Stimulated activated CD8-positive, alpha-beta memory T cell treated with anti-CD3 and anti-CD28 coated beads, Interleukin-7, amount 100 ng/mL, for 1 hour (primary cell): ENCODE measurements around the gene DMRTB1.

Experiments used
- DNase-seq, 2 donors: peaks; one replicate each; pipeline ENCODE4 v3.0.0-alpha.2; 2020; ENCODE audit warnings: low read depth in 2 of 2

Gene DMRTB1

DNA sequence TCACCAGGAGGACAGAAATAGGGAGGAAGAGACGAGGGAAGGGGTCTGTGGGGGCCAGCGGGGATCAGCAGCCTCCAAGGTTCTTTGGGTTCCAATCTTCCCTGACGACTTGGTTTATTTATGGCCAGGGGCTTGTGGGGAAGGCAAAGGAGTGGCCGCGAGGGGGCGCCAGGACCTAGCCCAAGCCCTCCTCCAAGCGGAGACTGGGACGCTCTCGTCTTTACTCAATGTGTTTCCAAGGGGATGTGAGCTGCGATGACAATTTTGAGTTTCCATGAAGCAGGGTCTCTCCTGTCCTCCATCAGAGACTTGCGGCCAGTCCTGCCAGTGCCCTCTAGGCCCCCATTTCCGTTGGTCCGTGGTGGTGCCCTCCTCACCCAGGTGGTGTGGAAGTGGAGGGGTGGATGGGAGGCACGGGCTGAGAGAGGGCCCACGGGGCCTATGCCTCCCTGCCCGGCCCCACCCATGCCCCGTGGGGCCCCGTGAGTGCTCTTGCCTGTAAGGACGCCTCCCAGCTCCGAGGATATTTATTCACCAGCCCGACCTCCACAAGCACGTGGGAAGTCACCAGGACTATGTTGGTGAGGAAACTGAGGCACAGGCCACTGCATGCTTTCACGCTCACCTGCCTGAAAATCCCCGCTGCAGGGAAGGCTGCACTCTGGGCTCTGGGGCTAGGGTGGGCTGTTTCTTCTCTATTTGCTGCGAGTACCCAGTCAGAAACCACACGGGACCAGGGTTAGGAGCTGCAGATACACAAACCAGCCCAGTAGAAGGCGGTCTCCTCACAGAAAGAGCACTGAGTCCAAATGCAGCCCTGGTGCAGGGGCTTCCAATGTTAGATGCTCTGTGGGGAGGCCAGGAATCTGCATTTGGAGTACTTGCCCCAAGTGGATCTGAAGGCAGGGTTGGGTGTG is 26.5 kb downstream of the DMRTB1 start:
- peak; percentile 25 to 28 for DNase-seq

DNA sequence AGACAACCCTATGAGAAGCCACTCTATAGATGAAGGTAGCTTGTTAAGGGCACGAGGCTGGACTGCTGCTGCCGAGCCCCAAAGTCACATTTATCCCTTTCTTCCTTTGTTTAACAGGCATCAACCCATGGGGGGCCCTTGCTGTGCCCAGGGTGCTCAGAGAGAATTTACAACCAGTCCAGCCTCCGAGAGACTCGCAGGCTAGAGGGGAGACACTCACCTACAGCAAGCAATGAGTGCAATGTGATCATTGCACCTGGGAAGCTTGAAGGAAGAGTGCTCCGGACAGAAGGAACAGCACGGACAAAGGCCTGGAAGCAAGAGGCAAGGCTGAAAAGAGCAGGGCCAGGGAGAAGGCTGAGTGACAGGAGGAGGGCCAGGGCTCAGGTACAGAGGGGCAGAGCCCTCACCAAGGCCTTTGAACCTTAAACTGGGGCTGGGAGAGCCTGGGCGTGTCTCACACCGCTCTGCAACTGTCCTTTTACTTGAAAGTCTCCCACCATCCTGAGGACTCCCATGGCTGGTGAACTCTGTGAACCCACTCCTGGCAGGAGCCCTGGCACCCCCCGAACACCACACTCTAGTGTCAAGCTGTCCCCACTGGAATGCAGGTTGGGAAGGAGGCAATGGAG is 27.3 kb downstream of the DMRTB1 start:
- DNase-seq, result no peak

DNA sequence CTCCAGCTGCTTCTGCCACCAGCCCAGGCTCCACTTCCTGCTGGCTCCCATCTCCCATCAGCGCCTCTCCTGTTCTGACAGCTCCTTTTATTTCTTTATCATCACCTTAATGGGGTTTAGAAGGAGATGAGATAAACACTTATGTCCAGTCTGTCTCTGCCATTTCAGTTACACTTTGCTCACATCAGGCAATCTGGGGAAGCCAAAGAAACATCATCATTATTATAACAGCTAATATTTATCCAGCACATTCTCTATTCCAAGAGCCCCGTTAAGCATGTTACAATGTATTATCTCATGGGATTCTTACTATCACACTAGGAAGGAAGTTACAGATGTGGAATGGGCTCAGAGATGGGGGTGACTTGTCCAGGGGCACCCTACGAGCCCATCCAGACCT is 31.2 kb downstream of the DMRTB1 start:
- DNase-seq, result no peak

GRCh38 chr1:53495633-53496345 is 36.6 kb downstream of the DMRTB1 start:
- no peak for DNase-seq

DNA sequence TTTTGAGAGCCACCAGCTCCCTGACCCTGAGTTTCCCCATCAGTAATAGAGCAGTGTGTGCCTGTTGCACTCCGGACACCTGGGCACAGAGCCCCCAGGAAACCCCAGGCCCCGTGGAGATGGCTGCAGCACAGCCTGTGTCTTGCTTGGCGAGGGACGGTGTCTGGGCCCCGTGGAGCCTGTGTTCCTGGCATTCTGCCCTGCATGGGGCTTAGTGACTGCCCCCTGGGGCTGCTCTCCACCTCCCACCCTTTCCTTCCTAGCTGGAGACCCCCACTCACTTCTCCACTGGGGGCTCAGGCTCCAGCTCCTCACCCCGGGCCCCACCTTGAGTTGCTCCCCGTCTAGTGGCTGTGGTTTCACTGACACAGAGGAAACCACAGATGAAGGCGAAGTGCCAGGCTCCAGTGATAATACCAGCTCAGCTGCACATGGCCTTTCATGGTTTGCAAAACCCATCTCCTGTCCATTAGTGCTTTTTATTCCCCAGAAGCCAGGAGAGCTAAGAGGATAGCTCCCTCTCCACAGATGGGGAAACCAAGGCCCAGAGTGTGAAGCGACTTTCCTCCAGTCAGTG is 39.4 kb downstream of the DMRTB1 start:
- no peak for DNase-seq

DNA sequence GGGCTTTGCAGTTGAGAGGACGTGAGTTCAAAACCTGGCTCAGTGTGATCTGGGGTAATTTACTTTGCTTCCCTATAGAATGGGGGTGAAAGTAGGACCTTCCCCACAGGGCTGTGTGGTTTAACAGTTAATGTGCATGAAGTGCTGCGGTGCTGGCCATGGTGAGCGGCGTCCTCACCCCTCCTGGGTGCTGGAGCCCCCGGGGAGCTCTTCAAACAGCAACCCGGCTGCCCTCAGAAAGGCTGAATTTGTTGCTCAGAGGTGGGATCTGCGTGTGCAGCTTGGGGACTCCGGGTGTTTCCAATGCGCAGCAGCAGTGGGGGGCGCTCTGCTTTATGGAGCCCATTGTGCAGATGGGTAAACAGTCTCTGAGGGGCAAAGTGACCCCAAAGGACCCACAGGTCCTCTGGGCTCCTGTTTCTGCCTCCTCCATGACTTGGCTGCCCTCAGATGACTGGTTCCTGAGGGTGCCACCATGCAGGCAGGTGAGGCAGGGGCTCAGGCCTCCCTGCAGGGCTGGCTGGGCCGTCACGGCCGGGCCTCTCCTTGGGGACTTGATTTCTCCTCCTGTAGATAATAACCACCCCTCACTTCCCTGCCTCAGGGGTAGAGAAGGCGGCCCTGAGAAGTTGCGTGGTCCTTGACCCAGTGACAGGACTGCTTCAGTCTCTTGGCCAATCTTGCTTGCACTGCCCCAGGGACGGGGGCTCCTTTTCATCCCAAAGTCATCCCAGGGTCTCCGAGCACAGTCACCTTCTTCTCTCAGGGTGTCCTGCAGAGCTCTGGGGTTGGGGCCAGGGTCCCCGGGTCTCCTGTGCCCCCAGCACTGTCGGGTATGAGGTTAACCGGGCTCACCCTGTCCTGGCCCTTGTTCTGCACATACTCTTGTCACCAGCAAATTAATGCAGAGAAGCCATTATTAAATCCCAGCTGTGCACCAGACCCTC is 40.3 kb downstream of the DMRTB1 start:
- no peak for DNase-seq

GRCh38 chr1:53500204-53501064 is 41.2 kb downstream of the DMRTB1 start:
- DNase-seq, result no peak

DNA sequence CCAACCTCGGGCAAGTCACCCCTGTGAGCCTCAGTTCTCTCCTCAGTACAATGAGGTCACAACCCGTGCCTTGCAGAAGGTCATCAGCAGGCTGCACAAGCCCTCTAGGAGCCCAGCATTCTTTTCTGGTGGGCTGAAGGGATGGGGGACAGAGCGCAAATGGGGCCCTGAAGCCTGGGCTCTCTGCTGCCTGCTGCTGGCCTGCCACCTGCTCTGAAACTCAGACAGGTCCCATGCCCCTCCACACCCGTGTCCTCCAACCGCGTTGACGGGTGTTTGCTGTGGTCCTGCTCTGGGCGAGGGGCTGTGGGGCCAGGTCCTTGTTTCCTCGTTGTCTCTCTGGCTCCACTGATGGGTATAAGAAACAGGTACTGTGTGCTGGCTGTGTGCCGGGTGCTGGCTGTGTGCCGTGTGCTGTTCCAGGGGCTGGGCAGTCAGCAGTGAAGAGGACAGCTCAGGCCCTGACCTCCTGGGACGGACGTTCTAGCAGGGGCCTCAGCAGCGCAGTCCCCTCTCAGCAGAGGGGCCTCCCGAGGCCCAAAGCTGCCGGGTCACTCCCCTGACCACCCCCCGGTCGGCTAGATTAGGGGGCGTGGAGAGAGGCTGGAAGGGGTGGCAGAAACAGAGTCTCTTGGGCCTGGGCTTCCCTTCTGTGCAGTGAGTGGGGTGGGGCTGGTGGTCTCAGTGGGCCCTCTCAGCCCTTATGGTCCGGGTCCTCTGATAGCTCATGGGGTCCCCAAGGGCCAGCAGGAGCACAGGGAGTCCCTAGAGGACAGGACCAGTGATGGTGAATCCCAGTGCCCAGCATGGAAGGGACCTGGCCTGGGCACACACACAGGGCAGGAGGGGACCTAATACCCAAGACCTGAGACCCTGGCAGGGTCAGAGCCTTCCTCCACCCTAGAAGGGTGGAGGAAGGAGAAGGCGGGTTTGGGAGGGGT is 42.1 kb downstream of the DMRTB1 start:
- DNase-seq, result no peak

GRCh38 chr1:53502641-53503432 is 43.6 kb downstream of the DMRTB1 start:
- DNase-seq, result no peak

- DNase-seq, result no peak
Measured at GRCh38 chr1:53503433-53504217, 44.4 kb downstream of the DMRTB1 start.

- DNase-seq, result no peak
Measured at GRCh38 chr1:53504901-53505300, 45.7 kb downstream of the DMRTB1 start.

GRCh38 chr1:53505401-53505800 is 46.2 kb downstream of the DMRTB1 start:
- DNase-seq, result no peak

DNA sequence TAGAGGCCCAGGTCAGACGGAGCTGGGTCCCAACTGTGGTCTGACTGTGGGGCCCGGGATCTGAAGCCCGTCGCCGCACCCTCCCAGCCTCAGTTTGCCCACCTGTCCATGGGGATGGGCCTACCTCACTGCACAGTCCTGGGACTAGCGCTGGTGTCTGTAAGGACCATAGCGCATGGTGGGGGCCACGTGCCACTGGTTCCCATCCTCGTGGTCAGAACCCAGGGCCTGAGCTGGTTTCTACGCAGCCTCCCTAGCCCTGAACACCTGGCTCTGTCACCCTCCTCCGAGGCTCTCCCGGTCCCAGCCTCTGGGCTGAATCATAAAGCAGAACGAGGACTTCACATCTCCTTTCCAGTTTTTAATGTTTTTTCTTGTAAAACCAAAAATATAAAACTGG is 46.7 kb downstream of the DMRTB1 start:
- DNase-seq, result no peak

DNA sequence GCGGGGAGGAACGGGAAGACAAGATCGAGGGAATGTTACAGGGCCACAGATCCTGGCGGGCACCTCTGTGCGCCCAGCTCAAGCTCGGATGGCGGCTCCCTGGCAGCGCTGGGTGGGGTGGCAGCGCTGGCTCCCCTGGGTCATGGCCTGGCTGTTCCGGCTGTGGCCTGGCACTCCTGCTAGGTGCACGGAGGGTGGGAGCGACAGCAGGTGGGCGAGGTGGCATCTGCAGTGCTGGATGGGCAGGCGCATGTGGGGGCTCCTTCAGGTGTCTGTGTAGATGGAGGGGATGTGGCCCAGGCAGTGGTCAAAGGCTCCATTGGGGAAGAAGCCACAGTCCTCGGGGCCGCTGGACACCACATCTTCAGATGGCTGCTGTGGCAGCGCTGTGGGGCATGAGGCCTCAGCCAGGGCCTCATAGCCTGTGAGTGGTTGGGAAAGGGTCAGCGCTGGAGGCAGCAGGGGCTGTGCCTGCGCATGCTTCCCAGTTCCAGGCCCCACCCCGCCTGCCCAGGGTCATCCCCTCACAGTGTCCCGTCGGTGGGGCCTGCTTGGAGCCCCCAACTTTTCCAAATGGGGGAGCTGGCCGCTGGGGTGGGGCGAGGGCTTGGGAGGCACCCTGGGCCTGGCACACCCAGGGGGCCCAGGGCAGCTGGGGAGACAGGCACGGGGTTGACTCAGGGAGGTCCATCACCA is 47.3 kb downstream of the DMRTB1 start:
- DNase-seq, result no peak

GRCh38 chr1:53507116-53507820 is 48.1 kb downstream of the DMRTB1 start:
- no peak for DNase-seq
